Measurements from ENCODE around the gene KLHL3.

KLHL3 gene

DNA sequence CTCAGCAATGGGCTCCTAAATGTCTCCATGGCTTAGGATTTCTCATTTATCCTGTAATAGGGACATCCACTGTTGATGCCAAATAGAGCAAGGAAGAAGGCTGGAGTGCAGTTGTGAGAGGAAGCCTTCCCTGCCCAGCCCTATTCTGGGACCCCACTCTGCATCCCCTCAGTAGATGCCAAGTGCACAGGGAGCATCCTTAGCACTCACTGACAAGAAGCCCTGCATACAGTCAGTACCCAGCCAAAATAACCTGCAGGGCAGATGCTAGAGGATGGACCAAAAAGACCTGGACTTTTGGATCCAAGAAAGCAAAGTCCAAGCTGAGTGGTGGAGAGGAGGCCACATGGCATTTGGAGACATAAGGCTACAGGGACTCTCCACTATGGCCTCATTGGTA lies 123.3 kb downstream of the KLHL3 start:
- TF ChIP-seq FOXA1 (IDR thresholded peaks at IDR 0.05) (no peak), TARDBP (IDR thresholded peaks at IDR 0.05) (no peak), LEF1 (IDR thresholded peaks at IDR 0.05; ENCODE audit: borderline replicate concordance) (no peak), FOXK2 (IDR thresholded peaks at IDR 0.05) (no peak), NFRKB (IDR thresholded peaks at IDR 0.05) (no peak), BHLHE40 (IDR thresholded peaks at IDR 0.05; ENCODE audit: borderline replicate concordance) (no peak), L3MBTL2 (conservative IDR thresholded peaks at IDR 0.05) (no peak), CTBP1 (IDR thresholded peaks at IDR 0.05; ENCODE audit: borderline replicate concordance) (no peak), ELF4 (IDR thresholded peaks at IDR 0.05) (no peak), FOXM1 (IDR thresholded peaks at IDR 0.05; ENCODE audit: borderline replicate concordance) (no peak), SP1 (IDR thresholded peaks at IDR 0.05) (no peak), ARNT (IDR thresholded peaks at IDR 0.05) (no peak), ZNF384 (IDR thresholded peaks at IDR 0.05) (no peak), SUZ12 (IDR thresholded peaks at IDR 0.05) (no peak), HDGF (IDR thresholded peaks at IDR 0.05; ENCODE audit: borderline replicate concordance) (no peak)
- TF ChIP-seq, protein P1, sequence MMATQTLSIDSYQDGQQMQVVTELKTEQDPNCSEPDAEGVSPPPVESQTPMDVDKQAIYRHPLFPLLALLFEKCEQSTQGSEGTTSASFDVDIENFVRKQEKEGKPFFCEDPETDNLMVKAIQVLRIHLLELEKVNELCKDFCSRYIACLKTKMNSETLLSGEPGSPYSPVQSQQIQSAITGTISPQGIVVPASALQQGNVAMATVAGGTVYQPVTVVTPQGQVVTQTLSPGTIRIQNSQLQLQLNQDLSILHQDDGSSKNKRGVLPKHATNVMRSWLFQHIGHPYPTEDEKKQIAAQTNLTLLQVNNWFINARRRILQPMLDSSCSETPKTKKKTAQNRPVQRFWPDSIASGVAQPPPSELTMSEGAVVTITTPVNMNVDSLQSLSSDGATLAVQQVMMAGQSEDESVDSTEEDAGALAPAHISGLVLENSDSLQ (IDR thresholded peaks at IDR 0.05): no peak
- no peak for DNase-seq (ENCODE audit: extremely low spot score)
- ChIA-PET CTCF (no interaction called here), POLR2A (no interaction called here)

DNA sequence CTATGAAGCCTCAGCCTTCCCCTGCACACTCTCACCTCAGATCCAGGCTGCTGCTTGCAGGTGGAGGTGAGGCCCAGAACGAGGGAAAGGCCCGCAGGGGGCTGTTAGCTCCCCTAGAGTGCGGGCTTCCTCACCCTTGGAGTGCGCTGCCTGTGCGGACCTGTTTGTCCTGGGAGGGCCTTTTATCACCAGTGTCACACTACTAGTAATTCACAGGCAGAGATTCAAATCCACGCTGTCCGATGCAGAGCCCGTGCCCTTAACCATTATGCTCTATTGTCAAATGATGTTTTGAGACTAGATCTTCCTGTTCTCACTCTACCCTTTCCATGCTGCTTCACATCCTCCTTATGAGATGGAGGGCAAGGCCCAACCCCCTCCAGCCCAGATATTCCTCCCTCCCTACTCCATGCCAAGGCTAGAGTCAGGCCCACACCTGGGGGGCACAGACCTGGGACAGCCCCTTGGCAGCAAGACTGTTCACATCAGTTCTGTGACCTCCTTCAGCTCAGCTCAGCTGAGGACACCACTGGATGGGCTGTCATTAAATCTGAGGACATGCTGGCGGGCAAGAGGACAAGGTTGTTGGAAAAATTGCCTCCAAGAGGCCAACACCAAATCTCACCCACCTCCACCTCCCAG lies 124.0 kb downstream of the KLHL3 start:
- ChIA-PET POLR2A (no interaction called here), CTCF (interaction anchor here (0.6 to 1.0 kb wide), 2 partner anchors 18 to 20 kb away, joined by 3 read pairs; no protein-coding TSS in a partner anchor)
- TF ChIP-seq ARNT (IDR thresholded peaks at IDR 0.05): no peak
- TF ChIP-seq TARDBP (IDR thresholded peaks at IDR 0.05): no peak
- TF ChIP-seq, protein P1 (IDR thresholded peaks at IDR 0.05): no peak
- no peak for TF ChIP-seq BHLHE40 (IDR thresholded peaks at IDR 0.05; ENCODE audit: borderline replicate concordance)
- TF ChIP-seq LEF1 (IDR thresholded peaks at IDR 0.05; ENCODE audit: borderline replicate concordance): no peak
- TF ChIP-seq ZNF384 (IDR thresholded peaks at IDR 0.05): no peak
- DNase-seq (ENCODE audit: extremely low spot score): no peak

DNA sequence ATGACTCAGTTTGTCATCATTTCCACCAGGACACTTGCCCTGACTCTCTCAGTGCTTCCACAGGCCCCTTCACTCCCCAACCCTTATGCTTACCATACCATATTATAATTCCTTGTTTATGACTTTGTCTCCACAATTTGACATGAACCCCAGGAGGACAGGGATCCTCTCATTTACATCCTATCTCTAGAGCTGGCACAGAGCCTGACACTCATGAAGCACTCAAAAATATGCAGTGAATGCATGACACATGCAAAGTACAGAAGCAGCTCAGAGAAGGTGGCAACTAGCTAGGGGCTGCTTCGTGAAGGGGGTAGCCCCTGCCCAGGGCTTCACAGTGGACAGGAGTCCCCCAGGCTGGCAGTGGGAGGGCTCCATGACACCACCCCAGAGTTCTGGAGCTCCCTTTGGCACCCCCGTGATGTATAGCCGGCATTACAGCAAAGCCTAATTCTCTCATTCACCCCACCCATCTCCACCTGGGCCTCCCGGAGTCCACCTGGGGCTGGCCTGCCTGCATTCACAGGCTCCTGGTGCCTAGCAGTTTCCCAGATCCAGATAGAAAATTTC lies 124.8 kb downstream of the KLHL3 start:
- POLR2A ChIA-PET: no interaction called here
- CTCF ChIA-PET: interaction anchor here (0.6 to 1.0 kb wide), 2 partner anchors 18 to 19 kb away, joined by 3 read pairs; no protein-coding TSS in a partner anchor
- TF ChIP-seq FOXA1 (IDR thresholded peaks at IDR 0.05) (no peak), HDGF (IDR thresholded peaks at IDR 0.05; ENCODE audit: borderline replicate concordance) (no peak), SUZ12 (IDR thresholded peaks at IDR 0.05) (no peak), TARDBP (IDR thresholded peaks at IDR 0.05) (no peak), FOXK2 (IDR thresholded peaks at IDR 0.05) (no peak), FOXM1 (IDR thresholded peaks at IDR 0.05; ENCODE audit: borderline replicate concordance) (no peak), ARNT (IDR thresholded peaks at IDR 0.05) (no peak), LEF1 (IDR thresholded peaks at IDR 0.05; ENCODE audit: borderline replicate concordance) (no peak), BHLHE40 (IDR thresholded peaks at IDR 0.05; ENCODE audit: borderline replicate concordance) (no peak), ELF4 (IDR thresholded peaks at IDR 0.05) (no peak), NFRKB (IDR thresholded peaks at IDR 0.05) (no peak)
- TF ChIP-seq, protein P1 (IDR thresholded peaks at IDR 0.05): no peak
- no peak for DNase-seq (ENCODE audit: extremely low spot score)

GRCh38 chr5:137610598-137610997 lies 125.3 kb downstream of the KLHL3 start:
- ChIA-PET CTCF (no interaction called here), POLR2A (no interaction called here)
- TF ChIP-seq BHLHE40 (IDR thresholded peaks at IDR 0.05; ENCODE audit: borderline replicate concordance) (no peak), TARDBP (IDR thresholded peaks at IDR 0.05) (no peak), L3MBTL2 (conservative IDR thresholded peaks at IDR 0.05) (no peak), SUZ12 (IDR thresholded peaks at IDR 0.05) (no peak), HDGF (IDR thresholded peaks at IDR 0.05; ENCODE audit: borderline replicate concordance) (no peak), FOXM1 (IDR thresholded peaks at IDR 0.05; ENCODE audit: borderline replicate concordance) (no peak), ELF4 (IDR thresholded peaks at IDR 0.05) (no peak), FOXA1 (IDR thresholded peaks at IDR 0.05) (no peak), SP1 (IDR thresholded peaks at IDR 0.05) (no peak), CTBP1 (IDR thresholded peaks at IDR 0.05; ENCODE audit: borderline replicate concordance) (no peak), FOXK2 (IDR thresholded peaks at IDR 0.05) (no peak)
- TF ChIP-seq, protein P1 (IDR thresholded peaks at IDR 0.05): no peak
- no peak for DNase-seq (ENCODE audit: extremely low spot score)

- CTCF ChIA-PET: no interaction called here
Measured at GRCh38 chr5:137609127-137609526, 126.8 kb downstream of the KLHL3 start.

More at GRCh38 chr5:137609127-137609526, 126.8 kb downstream of the KLHL3 start:
- DNase-seq (ENCODE audit: extremely low spot score): no peak
- POLR2A ChIA-PET: no interaction called here
- TF ChIP-seq CTBP1 (IDR thresholded peaks at IDR 0.05; ENCODE audit: borderline replicate concordance) (no peak), LEF1 (IDR thresholded peaks at IDR 0.05; ENCODE audit: borderline replicate concordance) (no peak), FOXM1 (IDR thresholded peaks at IDR 0.05; ENCODE audit: borderline replicate concordance) (no peak), L3MBTL2 (conservative IDR thresholded peaks at IDR 0.05) (no peak), FOXA1 (IDR thresholded peaks at IDR 0.05) (no peak), ARNT (IDR thresholded peaks at IDR 0.05) (no peak), NFRKB (IDR thresholded peaks at IDR 0.05) (no peak), SP1 (IDR thresholded peaks at IDR 0.05) (no peak), ZNF384 (IDR thresholded peaks at IDR 0.05) (no peak), TARDBP (IDR thresholded peaks at IDR 0.05) (no peak), ELF4 (IDR thresholded peaks at IDR 0.05) (no peak), HDGF (IDR thresholded peaks at IDR 0.05; ENCODE audit: borderline replicate concordance) (no peak), FOXK2 (IDR thresholded peaks at IDR 0.05) (no peak)
- TF ChIP-seq, protein P1 (IDR thresholded peaks at IDR 0.05): no peak
